ENCODE results near the gene MERTK.
A peak's percentile ranks its signal among the peaks of the same experiment; 100 is the strongest.
"Not testable (repeated sequence)": the region's sequence is repeated elsewhere in the genome, so short reads cannot be mapped to it uniquely, and the experiment has no call there.

Gene MERTK

DNA sequence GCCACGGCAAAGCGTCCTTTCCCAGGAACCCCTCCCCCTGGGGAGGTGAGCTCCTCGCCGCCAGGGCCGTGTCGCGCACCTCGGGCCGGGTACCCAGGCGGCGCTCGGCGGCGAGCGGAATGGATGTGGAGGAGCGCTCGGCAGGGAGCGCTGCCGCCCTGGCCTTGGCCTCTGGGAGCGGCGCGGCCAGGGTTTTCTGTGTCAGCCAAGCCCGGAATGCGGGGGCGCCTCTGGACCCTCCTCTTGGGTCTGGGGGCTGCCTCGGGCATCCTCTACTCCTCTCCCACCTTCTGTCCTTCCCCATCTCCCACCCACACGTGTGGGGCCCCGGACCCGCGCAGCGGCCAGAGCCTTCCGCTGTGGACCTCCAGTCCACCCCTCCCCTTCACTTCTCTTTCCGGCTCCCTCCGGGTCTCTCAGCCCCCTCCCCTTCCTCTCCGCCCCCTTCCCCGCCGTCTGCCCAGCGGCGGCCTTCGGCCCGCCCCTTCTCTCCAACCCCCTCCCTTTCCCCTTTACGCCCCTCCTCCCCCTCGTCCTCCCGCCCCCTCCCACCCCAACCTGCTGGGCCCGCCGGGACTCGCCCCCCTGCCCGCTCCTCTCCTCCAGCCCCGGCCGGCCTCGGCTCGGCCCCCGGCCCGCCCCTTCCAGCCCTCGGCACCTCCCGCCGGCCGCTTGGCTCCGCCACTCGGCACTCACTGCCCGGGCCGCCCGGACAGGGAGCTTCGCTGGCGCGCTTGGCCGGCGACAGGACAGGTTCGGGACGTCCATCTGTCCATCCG is at the start of gene MERTK:
Gene MERTK, plus strand, starts transcription at position 684 of the 779 bp plus-strand sequence. CDS start 129 bp downstream, outside the sequence.
- DNase-seq, result peak; percentile 38

DNA sequence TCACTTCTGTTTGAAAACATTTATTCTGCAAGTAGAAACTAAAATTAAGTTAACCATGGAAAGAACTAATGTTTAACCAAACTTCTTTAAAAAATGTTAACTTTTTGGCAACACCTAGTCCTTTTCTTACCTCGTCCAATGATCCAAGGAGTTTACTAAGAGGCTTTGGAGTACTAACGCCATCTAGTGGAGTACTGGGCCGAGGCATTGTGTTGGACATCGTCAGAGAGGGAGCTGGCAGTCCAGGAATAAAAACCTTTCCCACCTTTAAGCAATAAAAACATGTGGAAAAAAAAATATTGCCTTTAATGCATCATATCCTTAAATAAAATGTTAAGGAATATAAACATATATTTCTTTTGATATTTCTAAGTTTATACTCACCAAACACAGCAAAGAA is 47.8 kb upstream of the MERTK start:
- DNase-seq, result peak; percentile 13

DNA sequence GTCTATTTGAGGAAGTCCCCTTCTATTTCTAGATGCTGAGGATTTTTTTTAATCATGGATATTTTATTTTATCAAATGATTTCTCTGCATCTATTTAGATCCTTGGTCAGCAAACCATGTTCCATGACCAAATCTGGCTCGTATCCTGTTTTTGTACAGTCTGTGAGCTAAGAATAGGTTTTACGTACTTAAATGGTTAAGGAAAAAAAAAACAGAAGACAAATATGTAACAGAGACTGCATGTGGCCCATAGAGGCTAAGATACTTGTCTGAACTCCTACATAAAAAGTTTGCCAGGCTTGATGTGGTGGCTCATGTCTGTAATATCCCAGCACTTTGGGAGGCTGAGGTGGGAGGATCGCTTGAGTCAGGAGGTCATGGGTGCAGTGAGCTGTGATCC is 45.9 kb upstream of the MERTK start:
- not testable (repeated sequence) for DNase-seq

DNA sequence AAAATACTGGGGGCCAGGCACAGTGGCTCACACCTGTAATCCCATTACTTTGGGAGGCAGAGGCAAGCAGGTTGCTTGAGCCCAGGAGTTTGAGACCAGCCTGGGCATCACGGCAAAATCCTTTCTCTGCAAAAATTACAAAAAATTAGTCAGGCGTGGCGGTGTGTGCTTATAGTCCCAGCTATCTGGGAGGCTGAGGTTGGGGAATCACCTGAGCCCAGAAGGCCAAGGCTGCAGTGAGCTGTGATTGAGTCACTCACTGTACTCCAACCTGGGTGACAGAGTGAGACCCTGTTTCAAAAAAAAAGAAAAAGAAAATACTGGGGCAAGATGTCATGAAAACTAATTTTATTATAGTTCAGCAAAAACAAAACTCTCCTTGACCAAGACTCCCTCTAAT is 38.4 kb upstream of the MERTK start:
- DNase-seq, result not testable (repeated sequence)

DNA sequence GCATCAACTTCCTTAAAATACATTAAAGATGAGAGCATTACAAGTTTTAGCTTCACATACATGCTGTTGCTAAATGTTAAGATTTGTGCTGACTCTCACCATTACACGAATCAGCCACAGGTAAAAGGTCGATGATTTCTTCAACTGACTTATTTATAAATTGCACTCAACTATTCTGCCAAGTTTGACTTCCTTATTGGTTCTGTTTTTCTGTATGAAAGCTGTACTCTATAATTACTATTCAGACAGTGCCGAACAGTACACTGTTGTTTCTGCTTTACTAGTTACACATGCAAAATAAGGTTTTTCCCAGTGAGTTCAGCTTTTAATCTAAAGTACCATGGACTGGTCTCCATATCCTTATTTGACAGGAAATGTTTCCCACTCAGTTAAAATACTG is 33.3 kb upstream of the MERTK start:
- DNase-seq, result not testable (repeated sequence)

DNA sequence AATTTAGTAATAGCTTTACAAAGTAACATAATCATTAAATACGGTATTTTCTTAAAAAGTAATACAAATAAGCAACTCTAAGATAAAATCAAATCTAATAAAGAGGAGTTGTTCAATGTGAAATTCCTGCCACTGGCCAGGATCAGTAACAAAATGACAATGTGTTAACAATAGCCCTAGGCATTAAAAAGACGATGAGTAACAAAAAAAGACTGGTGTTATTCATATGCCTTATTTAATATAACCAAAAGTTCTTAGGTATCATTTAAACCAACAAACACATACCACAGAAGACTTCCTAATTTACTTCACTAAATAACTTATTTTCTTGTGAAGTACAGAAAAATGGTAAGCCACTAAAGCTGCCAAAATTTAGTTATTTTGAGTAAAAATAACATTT is 25.6 kb upstream of the MERTK start:
- not testable (repeated sequence) for DNase-seq

DNA sequence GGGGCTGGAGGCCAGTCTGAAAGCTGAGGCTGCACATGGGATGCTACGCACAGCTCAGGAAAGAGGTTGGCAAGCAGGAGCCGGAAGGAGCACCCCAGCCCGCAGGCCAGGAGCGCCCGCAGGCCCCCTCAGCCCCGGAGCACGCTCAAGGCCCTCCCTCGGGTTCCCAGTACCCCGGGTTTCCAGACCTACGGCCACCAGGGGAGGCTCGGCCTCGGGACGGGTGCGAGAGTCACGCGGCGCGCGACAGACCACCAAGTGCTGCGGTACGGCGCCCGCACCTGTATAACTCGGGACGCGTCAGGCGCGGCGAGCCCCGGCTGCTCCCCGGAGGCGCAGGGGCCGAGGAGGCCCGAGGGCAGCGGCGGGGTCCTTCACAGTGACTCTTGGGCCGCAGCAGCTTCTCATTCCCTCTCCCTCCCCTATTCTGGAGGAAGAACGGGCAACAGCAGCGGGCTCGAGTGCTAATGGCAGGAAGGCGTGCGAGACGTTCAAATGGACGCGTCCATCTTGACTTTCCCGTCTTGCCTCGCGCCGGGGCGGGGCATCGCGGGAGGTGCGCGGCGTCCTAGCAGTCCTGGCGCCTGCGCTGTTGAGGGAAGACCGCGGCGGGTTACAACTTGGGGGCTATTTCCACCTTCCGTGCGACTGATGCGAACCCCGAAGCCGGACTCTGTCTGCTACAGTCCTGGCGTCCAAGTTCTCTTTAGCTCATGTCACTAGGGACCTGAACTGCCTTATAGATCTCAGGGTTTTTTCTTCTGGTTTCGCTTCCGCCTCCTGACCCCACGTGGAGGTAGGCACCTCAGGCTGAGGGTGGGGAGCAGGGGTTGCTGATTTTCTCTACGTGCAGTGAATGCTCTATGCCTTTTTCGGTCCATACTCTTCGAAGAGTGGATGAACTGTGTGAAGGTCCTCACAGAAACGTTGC is 14.5 kb upstream of the MERTK start, which contains the start of gene ANAPC1:
Gene ANAPC1, minus strand, starts transcription at position 533 of the 931 bp plus-strand sequence. CDS start 3,368 bp downstream, outside the sequence.
- DNase-seq, result peak; percentile 80

DNA sequence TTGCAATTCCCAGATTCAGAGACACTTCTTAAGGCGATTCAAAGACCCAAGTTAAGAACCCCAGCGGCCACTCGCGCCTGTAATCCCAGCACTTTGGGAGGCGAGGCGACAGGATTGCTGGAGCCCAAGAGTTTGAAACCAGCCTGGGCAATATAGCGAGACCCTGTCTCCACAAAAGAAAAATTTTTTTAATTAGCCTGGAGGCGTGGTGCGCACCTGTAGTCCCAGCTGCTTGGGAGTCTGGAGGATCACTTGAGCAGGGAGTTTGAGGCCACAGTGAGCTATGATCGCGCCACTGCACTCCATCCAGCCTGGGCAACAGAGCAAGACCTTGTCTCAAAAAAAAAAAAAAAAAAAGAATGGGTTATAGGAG is 13.8 kb upstream of the MERTK start:
- DNase-seq, result no peak

DNA sequence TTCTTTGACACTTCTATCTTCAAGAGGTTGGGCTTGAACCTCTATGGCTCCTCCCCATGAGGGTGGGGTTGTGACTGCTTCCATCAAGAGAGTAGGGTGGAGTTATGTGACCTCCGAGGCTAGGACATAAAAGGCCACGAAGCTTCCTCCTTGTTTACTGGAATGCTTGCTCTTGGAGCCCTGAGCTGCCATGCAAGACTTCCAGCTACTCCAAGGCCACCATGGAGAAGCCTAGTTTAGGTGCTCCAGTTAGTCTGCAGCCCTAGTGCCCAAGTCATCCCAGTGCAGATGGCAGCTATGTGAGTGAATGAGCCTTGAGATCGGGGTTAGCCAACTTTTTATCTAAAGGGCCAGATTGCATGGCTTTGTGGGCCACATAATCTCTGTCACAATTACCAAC is 2.4 kb upstream of the MERTK start:
- no peak for DNase-seq

DNA sequence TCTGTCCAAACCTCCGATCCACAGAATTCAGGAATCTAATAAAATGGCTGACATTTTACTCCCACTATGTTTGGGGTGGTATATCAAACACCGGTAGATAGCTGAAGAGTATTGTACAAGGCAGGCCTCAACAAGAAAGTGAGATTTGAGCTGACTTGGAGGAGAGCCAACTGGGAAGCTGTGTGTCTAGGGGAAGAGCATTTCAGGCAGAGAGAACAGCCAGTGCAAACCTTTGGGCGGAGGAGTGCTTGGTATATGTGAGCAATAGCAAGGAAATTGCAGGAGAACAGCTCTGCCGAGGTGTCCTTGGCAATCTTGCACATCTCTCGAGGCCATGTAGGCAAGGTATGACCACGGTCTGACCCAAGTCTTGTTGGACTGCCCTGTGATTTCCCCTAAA is 1.8 kb upstream of the MERTK start:
- no peak for DNase-seq

DNA sequence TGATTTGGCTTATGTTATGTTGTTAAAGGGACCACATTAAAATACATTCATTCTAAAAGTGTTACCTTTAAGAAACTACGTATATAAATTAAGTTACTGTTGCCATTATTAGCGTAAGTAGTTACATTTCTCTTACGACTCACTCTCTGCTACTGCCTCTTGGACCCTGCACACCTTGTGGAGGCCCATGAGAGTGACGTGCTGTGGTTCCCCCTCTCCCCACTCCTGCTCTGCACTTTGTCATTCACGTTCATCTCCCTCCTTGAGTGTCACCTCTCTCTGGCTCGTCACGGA is 830 bp upstream of the MERTK start:
- DNase-seq, result no peak

DNA sequence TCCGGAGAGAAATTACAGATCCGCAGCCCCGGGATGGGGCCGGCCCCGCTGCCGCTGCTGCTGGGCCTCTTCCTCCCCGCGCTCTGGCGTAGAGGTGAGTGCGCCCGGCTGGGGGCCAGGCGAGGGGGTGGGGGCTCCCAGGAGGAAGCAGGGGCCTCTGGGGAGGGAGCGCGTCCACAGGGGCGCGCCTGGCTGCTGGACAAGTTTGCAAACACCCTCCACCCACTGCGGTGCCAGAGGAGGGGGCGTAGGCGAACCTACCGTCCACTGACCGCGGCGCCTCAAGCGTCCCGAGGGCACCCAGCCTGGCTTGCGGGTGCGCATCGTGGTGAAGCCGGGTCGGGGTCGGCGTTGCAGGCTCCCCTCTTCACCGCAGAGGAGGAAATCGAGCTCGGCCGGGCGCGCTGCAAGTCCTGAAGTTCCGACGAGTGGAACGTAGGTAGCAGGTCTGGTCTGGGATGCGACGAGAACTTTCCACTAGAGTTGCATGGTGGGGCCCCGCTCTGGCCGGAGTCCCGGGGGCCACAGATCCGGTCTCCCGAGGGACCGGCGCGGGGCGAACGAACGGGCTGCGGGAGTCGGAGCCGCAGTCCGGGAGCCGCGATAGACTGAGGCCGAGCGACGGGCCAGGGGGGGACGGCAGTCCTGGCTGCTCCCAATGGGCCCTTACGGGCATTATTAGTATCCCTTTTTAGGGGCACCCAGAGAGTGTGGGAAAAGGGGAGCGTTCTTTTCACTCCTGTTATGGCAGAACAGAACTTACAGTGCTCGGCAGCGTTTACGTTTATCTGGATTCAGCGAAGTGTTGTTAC is 502 bp downstream of the MERTK start:
- DNase-seq, result no peak

DNA sequence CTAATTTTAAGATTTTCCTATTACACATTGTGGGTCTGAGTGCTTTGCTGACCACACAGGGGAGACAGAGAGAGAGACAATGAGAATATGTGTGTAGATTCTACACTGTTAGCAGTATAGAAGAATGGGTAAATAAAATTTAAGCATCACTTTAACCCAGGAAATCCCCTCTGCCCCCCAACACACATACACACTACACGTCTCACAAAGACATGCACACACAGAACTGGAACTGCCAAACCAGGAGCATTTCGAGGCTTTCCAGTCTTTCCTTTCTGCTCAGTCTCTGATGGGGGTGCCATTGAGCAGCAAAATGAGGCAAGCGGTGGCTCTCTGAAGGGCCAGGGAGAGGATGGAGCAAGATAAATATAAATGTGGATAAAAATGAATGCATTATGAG is 2.5 kb downstream of the MERTK start:
- DNase-seq, result peak; percentile 28

DNA sequence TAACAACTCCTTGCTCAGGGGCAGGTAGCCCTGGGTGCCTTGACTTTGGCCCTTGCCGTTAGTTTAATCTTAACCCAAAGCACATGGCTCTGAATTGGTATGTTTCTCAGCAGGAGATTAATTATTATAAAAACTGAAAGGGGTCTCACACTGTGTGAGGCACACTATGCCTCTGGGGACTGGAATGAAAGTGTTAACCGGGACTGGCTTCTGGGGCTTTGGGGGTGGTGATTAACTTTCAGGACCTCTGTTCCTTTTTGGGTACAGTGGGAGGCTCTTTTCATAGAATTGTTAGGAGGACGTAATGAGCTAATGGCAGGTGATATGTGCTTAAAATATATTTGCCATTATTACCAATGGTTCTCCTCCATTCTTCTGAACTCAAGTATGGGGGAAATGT is 5.1 kb downstream of the MERTK start:
- DNase-seq, result no peak

DNA sequence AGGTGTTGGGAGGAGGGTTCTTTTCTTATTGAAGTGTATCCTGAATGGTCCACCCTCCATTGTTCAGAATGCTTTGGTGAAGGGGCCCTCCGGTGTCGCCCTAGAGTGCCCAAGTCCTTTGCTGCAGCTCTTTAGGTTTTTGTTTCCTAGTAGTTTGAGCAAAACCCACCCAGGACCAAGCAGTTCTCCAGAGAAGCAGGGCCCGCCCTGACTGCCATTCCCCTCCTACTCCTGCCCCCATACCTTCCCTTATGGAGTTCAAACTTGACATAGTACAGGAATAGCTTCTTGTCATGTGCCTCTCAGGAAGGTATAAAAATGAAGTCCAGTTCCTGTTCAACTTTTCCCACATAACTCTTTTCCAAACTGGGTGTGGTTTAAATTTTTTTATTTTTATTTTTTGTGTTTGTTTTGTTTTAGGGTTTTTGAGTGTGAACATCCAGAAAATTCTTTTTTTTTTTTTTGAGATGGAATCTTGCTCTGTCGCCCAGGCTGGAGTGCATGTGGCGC is 5.6 kb downstream of the MERTK start:
- DNase-seq, result no peak

DNA sequence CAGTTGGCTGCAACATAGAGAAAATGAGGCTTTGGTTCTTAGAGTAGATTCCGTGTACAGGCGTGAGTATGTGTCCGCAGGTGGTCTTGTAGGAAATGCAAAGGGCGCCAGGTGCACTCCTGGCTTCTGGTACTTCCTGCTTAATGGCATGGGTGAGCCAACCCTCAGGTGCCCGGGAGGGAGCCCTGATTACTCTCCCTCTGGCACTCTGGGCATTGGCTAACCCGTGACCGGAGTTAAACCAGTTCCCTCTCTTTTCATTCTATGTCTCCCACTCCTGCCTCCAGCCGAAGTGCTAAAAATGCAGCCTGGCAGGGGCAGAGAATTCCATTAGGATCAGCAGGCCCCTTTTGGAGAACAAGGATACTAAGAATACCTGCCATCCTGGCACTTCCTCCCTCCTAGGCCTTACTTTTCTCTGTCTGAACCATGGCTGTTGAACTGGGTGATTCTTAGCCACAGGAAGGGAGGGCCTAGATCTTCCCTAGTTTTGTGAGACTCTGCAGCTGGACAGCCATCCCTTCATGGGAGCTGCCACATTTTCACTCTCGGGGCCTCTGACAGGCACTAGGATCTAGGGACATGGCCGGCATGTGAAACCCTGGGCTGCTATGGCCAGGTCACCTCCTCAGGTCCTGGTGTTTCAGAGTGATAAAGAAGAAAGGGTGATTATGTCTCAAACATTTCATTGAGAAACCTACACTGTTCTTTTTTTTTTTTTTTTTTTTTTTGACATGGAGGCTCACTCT is 6.5 kb downstream of the MERTK start:
- DNase-seq, result no peak

DNA sequence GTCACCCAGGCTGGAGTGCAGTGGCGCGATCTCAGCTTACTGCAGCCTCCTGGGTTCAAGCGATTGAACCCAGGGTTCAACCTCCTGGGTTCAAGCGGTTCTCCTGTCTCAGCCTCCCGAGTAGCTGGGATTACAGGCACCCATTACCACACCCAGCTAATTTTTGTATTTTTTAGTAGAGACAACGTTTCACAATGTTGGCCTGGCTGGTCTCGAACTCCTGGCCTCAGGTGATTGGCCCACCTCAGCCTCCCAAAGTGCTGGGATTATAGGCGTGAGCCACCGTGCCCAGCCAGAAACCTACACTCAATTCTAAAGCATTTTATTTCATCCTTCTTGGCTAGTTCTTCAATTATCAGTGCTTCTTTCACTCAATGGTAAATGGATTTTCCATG is 7.1 kb downstream of the MERTK start:
- not testable (repeated sequence) for DNase-seq

DNA sequence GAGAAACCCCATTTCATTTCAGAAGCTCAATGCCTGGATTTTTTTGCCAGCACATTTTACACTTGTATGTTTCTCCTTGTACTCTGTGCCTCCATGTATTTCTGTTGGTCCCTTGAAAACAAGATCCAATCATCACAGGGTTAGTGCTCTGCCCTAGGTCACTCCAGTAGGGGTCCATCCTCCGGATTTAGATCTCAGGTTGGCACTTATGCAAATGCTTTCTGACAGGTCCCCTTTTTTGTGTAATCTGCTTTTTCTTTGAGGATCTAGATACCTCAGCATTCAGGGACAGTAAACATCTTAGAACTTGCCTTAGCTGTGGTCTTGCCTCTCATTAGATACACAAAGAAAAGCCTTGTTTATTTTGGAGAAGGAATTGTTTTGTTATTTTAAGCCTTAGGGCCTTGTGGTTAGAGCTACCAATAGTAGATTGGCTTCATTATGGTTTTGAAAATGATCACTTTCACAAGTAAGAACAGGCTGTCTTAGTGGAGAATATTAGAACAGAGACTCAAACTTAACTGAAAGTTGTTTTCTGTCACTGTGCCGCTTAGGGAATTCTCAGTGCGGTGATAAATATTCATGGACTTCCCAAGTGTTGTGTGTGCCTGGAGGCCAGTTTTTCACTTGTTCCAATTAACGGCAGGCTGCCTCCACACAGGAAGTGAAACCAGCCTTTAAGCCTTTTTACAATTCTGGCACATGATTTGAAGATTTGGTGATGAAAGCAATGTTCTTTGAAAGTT is 7.8 kb downstream of the MERTK start:
- no peak for DNase-seq

DNA sequence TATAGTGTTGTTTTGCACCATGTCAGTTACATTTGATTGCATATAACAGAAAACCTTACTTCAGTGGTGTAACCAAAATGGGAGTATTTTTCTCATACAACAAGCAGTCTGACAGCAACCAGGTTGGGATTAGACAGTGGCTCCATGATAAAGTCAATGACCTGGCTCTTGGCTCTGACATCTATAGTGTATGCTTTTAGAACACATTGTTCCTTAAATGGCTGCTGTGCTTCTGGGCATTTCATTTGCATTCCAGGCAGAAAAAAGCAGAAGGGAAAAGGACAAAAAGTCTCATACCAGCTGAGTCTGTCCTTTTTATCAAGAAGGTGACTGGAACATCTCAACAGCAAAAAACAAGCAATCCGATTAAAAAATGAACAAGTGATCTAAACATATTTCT is 10.2 kb downstream of the MERTK start:
- DNase-seq, result no peak

DNA sequence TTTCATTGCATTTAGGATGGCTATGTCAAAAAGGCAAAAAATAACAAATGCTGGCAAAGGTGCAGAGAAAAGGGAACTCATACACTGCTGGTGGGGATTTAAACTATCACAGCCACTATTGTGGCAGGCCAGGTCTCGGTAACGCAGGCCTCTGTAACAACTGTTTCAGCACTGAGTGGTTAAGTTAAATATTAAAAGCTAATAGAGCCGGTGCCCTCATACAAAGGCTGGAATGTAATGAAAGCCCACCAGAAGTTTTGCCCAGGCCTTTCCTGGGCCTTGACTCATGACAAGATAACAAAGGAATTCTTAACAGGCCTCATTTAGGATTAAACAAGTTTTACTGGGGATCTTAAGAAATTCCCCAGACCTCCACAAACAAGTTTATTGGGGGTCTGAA is 10.7 kb downstream of the MERTK start:
- DNase-seq, result no peak

DNA sequence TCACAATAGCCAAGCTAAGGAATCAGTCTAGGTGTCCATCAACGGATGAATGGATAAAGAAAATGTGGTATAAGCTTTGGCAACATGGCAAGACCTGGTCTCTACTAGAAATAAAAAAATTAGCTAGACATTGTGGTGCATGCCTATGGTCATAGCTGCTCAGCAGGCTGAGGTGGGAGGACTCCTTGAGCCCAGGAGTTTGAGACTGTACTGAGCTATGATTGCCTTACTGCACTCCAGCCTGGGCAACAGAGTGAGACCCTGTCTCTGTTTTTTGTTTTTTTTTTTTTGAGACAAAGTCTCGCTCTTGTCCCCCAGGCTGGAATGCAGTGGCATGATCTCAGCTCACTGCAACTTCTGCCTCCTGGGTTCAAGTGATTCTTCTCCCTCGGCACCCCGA is 11.6 kb downstream of the MERTK start:
- not testable (repeated sequence) for DNase-seq
